GM21723 (cell line): ENCODE data around the gene HUS1.
"Not testable (repeated sequence)": the region's sequence is repeated elsewhere in the genome, so short reads cannot be mapped to it uniquely, and the experiment has no call there.

Source experiments
- ATAC-seq: cut with Tn5 transposase; IDR thresholded peaks from one replicate; pipeline ENCODE4 v1.9.1; 2021; ENCODE audit warnings: mild to moderate bottlenecking, moderate library complexity; ENCODE audit not compliant: unreplicated experiment

The HUS1 gene

GRCh38 chr7:47931005-47932004 is 48.1 kb downstream of the HUS1 start:
- ATAC-seq = no peak

GRCh38 chr7:47924266-47924665 is 55.1 kb downstream of the HUS1 start:
- ATAC-seq = no peak

GRCh38 chr7:47923081-47923875 is 56.1 kb downstream of the HUS1 start:
- not testable (repeated sequence) for ATAC-seq

- ATAC-seq = not testable (repeated sequence)
Observed at GRCh38 chr7:47916514-47916913, 62.9 kb downstream of the HUS1 start.

- ATAC-seq = no peak
Observed at GRCh38 chr7:47915616-47915976, 63.8 kb downstream of the HUS1 start.

GRCh38 chr7:47914717-47915615 is 64.4 kb downstream of the HUS1 start:
- no peak for ATAC-seq
